Stimulated activated CD8-positive, alpha-beta memory T cell treated with anti-CD3 and anti-CD28 coated beads, Interleukin-15, amount 100 ng/mL, for 48 hours (primary cell): ENCODE data around the gene PRKAR1B.

Experiments
- DNase-seq, 2 donors: peaks; one replicate each; pipeline ENCODE4 v3.0.0-alpha.2; 2020; ENCODE audit warnings: low read depth in 2 of 2

Gene PRKAR1B

GRCh38 chr7:509426-510130, 217.5 kb downstream of the PRKAR1B start:
- DNase-seq: no peak

- no peak for DNase-seq
These were observed 218.5 kb downstream of the PRKAR1B start for GRCh38 chr7:508461-509170.

- DNase-seq: no peak
These were observed 219.3 kb downstream of the PRKAR1B start for GRCh38 chr7:507623-508300.

GRCh38 chr7:506921-507622, 220.0 kb downstream of the PRKAR1B start:
- no peak for DNase-seq

GRCh38 chr7:506391-506831, 220.7 kb downstream of the PRKAR1B start:
- no peak for DNase-seq

- DNase-seq: no peak
These were observed 221.9 kb downstream of the PRKAR1B start for GRCh38 chr7:505171-505570.

- no peak for DNase-seq
These were observed 222.6 kb downstream of the PRKAR1B start for GRCh38 chr7:504221-505111.

GRCh38 chr7:503575-504111, 223.4 kb downstream of the PRKAR1B start:
- no peak for DNase-seq

GRCh38 chr7:502296-502695, 224.8 kb downstream of the PRKAR1B start:
- no peak for DNase-seq

- no peak for DNase-seq
These were observed 225.6 kb downstream of the PRKAR1B start for GRCh38 chr7:501526-501925.

GRCh38 chr7:500521-501420, 226.3 kb downstream of the PRKAR1B start:
- no peak for DNase-seq

GRCh38 chr7:499853-500485, 227.1 kb downstream of the PRKAR1B start:
- DNase-seq: no peak
